ENCODE results near the gene EIF5. TPM values are rescaled to one million over a fixed set of nuclear protein-coding genes. Genes with fewer than 3 reads are reported as not detected.
"Not testable (repeated sequence)": the region's sequence is repeated elsewhere in the genome, so short reads cannot be mapped to it uniquely, and the experiment has no call there.

Gene EIF5
- total RNA-seq, 1 donor from 2014 or later, result 274 TPM

- ATAC-seq (ENCODE audit: low read depth) (no peak), DNase-seq (no peak)
- ChIA-PET CTCF (no interaction called here), POLR2A (interaction anchor here (0.6 kb wide), 2 partner anchors 35 to 386 kb away, joined by 4 to 6 read pairs; no protein-coding TSS in a partner anchor)
- Mint-ChIP-seq H3K9me3 (peaks cover 2% of the 10 kb centered on the region), H3K36me3 (ENCODE audit: low read depth) (no peaks in the 10 kb centered on the region), H3K4me1 (peaks cover 3% of the 10 kb centered on the region), H3K4me3 (no peak overlapping the region), H3K27me3 (peaks cover 14% of the 10 kb centered on the region), H3K27ac (no peak overlapping the region)
- intact Hi-C loops (cut with micrococcal nuclease), result no loop called here
- TF ChIP-seq CTCF (IDR thresholded peaks at IDR 0.05), result no peak
These were observed 22.1 kb downstream of the EIF5 start for GRCh38 chr14:103356024-103356682.

GRCh38 chr14:103357552-103357951, 23.5 kb downstream of the EIF5 start:
- H3K36me3 Mint-ChIP-seq (ENCODE audit: low read depth); intact Hi-C loops (cut with micrococcal nuclease); H3K4me3 Mint-ChIP-seq; H3K27ac Mint-ChIP-seq; H3K4me1 Mint-ChIP-seq; DNase-seq; POLR2A ChIA-PET; CTCF ChIA-PET; ATAC-seq (ENCODE audit: low read depth); H3K9me3 Mint-ChIP-seq: not testable (repeated sequence)
- H3K27me3 Mint-ChIP-seq, result peaks cover 17% of the 10 kb centered on the region

- ATAC-seq (ENCODE audit: low read depth) (no peak), DNase-seq (no peak)
- intact Hi-C loops (cut with micrococcal nuclease), result no loop called here
- peaks cover 18% of the 10 kb centered on the region for H3K9me3 Mint-ChIP-seq
- H3K27ac Mint-ChIP-seq, result no peak overlapping the region
- peaks cover 3% of the 10 kb centered on the region for H3K4me1 Mint-ChIP-seq
- CTCF ChIA-PET, result no interaction called here
- no peaks in the 10 kb centered on the region for H3K36me3 Mint-ChIP-seq (ENCODE audit: low read depth)
- TF ChIP-seq CTCF (IDR thresholded peaks at IDR 0.05), result no peak
- no peak overlapping the region for H3K4me3 Mint-ChIP-seq
- peaks cover 18% of the 10 kb centered on the region for H3K27me3 Mint-ChIP-seq
- POLR2A ChIA-PET, result interaction anchor here (0.6 kb wide), 1 partner anchor 168 kb away, joined by 3 read pairs; the partner anchor contains the start of gene TRMT61A
These were observed 26.5 kb downstream of the EIF5 start for GRCh38 chr14:103360548-103360947.

GRCh38 chr14:103361867-103362266, 27.8 kb downstream of the EIF5 start:
- POLR2A ChIA-PET, result no interaction called here
- no peaks in the 10 kb centered on the region for H3K36me3 Mint-ChIP-seq (ENCODE audit: low read depth)
- ATAC-seq (ENCODE audit: low read depth) (no peak), DNase-seq (no peak)
- peaks cover 18% of the 10 kb centered on the region for H3K9me3 Mint-ChIP-seq
- TF ChIP-seq CTCF (IDR thresholded peaks at IDR 0.05), result no peak
- CTCF ChIA-PET, result no interaction called here
- intact Hi-C loops (cut with micrococcal nuclease), result no loop called here
- no peak overlapping the region for H3K4me3 Mint-ChIP-seq
- H3K27ac Mint-ChIP-seq, result no peak overlapping the region
- H3K27me3 Mint-ChIP-seq, result peaks cover 15% of the 10 kb centered on the region
- no peaks in the 10 kb centered on the region for H3K4me1 Mint-ChIP-seq

- ChIA-PET POLR2A (no interaction called here), CTCF (no interaction called here)
- H3K4me3 Mint-ChIP-seq, result no peak overlapping the region
- DNase-seq (no peak), ATAC-seq (ENCODE audit: low read depth) (no peak)
- H3K27me3 Mint-ChIP-seq, result peaks cover 16% of the 10 kb centered on the region
- intact Hi-C loops (cut with micrococcal nuclease), result no loop called here
- no peak overlapping the region for H3K27ac Mint-ChIP-seq
- H3K4me1 Mint-ChIP-seq, result no peaks in the 10 kb centered on the region
- peaks cover 18% of the 10 kb centered on the region for H3K9me3 Mint-ChIP-seq
- no peak for TF ChIP-seq CTCF (IDR thresholded peaks at IDR 0.05)
- H3K36me3 Mint-ChIP-seq (ENCODE audit: low read depth), result no peaks in the 10 kb centered on the region
These were observed 28.7 kb downstream of the EIF5 start for GRCh38 chr14:103362780-103363179.

- H3K4me3 Mint-ChIP-seq, result no peak overlapping the region
- H3K9me3 Mint-ChIP-seq, result peaks cover 14% of the 10 kb centered on the region
- no peak for ATAC-seq (ENCODE audit: low read depth)
- TF ChIP-seq CTCF (IDR thresholded peaks at IDR 0.05), result no peak
- intact Hi-C loops (cut with micrococcal nuclease), result no loop called here
- H3K27ac Mint-ChIP-seq, result no peak overlapping the region
- H3K27me3 Mint-ChIP-seq, result peaks cover 9% of the 10 kb centered on the region
- DNase-seq, result no peak
- peaks cover 2% of the 10 kb centered on the region for H3K4me1 Mint-ChIP-seq
- no peaks in the 10 kb centered on the region for H3K36me3 Mint-ChIP-seq (ENCODE audit: low read depth)
- ChIA-PET CTCF (no interaction called here), POLR2A (no interaction called here)
These were observed 32.7 kb downstream of the EIF5 start for GRCh38 chr14:103366741-103367140.
